Mesothelial cell of epicardium (in vitro differentiated cells): ENCODE measurements around the gene RAB38. TPM values are rescaled to one million over a fixed set of nuclear protein-coding genes. Genes with fewer than 3 reads are reported as not detected.

ENCODE experiments used
- DNase-seq, 2 experiments: peaks; one replicate each; pipeline ENCODE4 v3.0.0; 2021; ENCODE audit warnings: low spot score in 2 of 2; ENCODE audit not compliant: unreplicated experiment in 2 of 2
- H3K27ac Mint-ChIP-seq: 2 replicates; pipeline ENCODE4 v1.8.0; 2021; ENCODE audit warnings: mixed read lengths
- H3K27me3 Mint-ChIP-seq: 2 replicates; pipeline ENCODE4 v1.8.0; 2021; ENCODE audit warnings: low read depth, mixed read lengths
- H3K36me3 Mint-ChIP-seq: 2 replicates; pipeline ENCODE4 v1.8.0; 2021; ENCODE audit warnings: mixed read lengths
- H3K4me1 Mint-ChIP-seq: 2 replicates; pipeline ENCODE4 v1.8.0; 2021; ENCODE audit warnings: mixed read lengths
- H3K4me3 Mint-ChIP-seq: 2 replicates; pipeline ENCODE4 v1.8.0; 2021; ENCODE audit warnings: mild to moderate bottlenecking, moderate library complexity, mixed read lengths
- H3K9me3 Mint-ChIP-seq: 2 replicates; pipeline ENCODE4 v1.8.0; 2021; ENCODE audit warnings: mixed read lengths
- CTCF ChIP-seq: fragments of 200-600 bp; sonication (generic); IDR thresholded peaks from one replicate; pipeline ENCODE4 v1.5.0; 2021; ENCODE audit warnings: antibody characterized with exemption; ENCODE audit not compliant: unreplicated experiment
- total RNA-seq: library from RNA; stranded (reverse); gene quantifications from 3 replicates; pipeline ENCODE4 v1.2.1, GENCODE V29; 2021

RAB38 gene
- total RNA-seq = 44.3 to 48.4 TPM (median 46.7 TPM) in 3 replicates

- peak within 1 kb of the TSS; percentile 97 for H3K27ac Mint-ChIP-seq
- peaks cover 78% of the 10 kb centered on the region for H3K4me1 Mint-ChIP-seq
- peak; percentile 49 to 81 for DNase-seq
- peak within 1 kb of the TSS; percentile 84 for H3K4me3 Mint-ChIP-seq
- no peaks in the 10 kb centered on the region for H3K27me3 Mint-ChIP-seq
- TF ChIP-seq CTCF = no peak
- H3K36me3 Mint-ChIP-seq = no peaks in the 10 kb centered on the region
- no peaks in the 10 kb centered on the region for H3K9me3 Mint-ChIP-seq
Measured at GRCh38 chr11:88174709-88175568, at the start of gene RAB38. Gene RAB38 (minus strand): TSS chr11:88175443. CDS start chr11:88175384, 59 bp downstream.

- H3K9me3 Mint-ChIP-seq = peaks cover 10% of the 10 kb centered on the region
Measured at GRCh38 chr11:88213406-88213805, 38.2 kb upstream of the RAB38 start.

GRCh38 chr11:88212300-88212699 is 37.1 kb upstream of the RAB38 start:
- no peak overlapping the region for H3K27ac Mint-ChIP-seq
- H3K4me1 Mint-ChIP-seq = no peaks in the 10 kb centered on the region
- H3K9me3 Mint-ChIP-seq = peaks cover 10% of the 10 kb centered on the region
- H3K27me3 Mint-ChIP-seq = no peaks in the 10 kb centered on the region
- DNase-seq = no peak
- peaks cover 5% of the 10 kb centered on the region for H3K36me3 Mint-ChIP-seq
- TF ChIP-seq CTCF = no peak
- no peak overlapping the region for H3K4me3 Mint-ChIP-seq

More at GRCh38 chr11:88213406-88213805, 38.2 kb upstream of the RAB38 start:
- H3K4me1 Mint-ChIP-seq = no peaks in the 10 kb centered on the region
- H3K36me3 Mint-ChIP-seq = peaks cover 5% of the 10 kb centered on the region
- TF ChIP-seq CTCF = no peak
- no peak overlapping the region for H3K27ac Mint-ChIP-seq
- no peak for DNase-seq
- no peaks in the 10 kb centered on the region for H3K27me3 Mint-ChIP-seq
- H3K4me3 Mint-ChIP-seq = no peak overlapping the region

GRCh38 chr11:88208745-88209144 is 33.5 kb upstream of the RAB38 start:
- H3K4me3 Mint-ChIP-seq = no peak overlapping the region
- DNase-seq = no peak
- no peaks in the 10 kb centered on the region for H3K4me1 Mint-ChIP-seq
- no peak for TF ChIP-seq CTCF
- no peaks in the 10 kb centered on the region for H3K27me3 Mint-ChIP-seq
- H3K9me3 Mint-ChIP-seq = peaks cover 17% of the 10 kb centered on the region
- H3K36me3 Mint-ChIP-seq = peaks cover 5% of the 10 kb centered on the region
- no peak overlapping the region for H3K27ac Mint-ChIP-seq

GRCh38 chr11:88206751-88207150 is 31.5 kb upstream of the RAB38 start:
- Mint-ChIP-seq H3K36me3 (no peaks in the 10 kb centered on the region), H3K9me3 (peaks cover 8% of the 10 kb centered on the region), H3K27ac (no peak overlapping the region), H3K4me3 (no peak overlapping the region), H3K27me3 (no peaks in the 10 kb centered on the region), H3K4me1 (peaks cover 7% of the 10 kb centered on the region)
- DNase-seq = no peak
- no peak for TF ChIP-seq CTCF
